Cardiac septum (tissue), 1 donor: ENCODE data around the gene HES4. TPM values are rescaled to one million over a fixed set of nuclear protein-coding genes. Genes with fewer than 3 reads are reported as not detected.

Experiments
- DNase-seq: peaks from one replicate; pipeline ENCODE4 v3.0.0-alpha.2; 2020; ENCODE audit warnings: low spot score
- intact Hi-C: fragments of 100-400 bp; cut with DNase I; formaldehyde crosslinking; loops from one replicate; pipeline ENCODE4 v1.14.0; 2022
- total RNA-seq: library from RNA; stranded (reverse); fragmentation: NEBNext Ultra II Directional; extraction: Animal tissue kit (Norgen Biotek cat#: 25700); gene quantifications from one replicate; pipeline ENCODE4 v1.2.1, GENCODE V29; 2021
- donor health status: DM: no; HTN: no; CAD: no.

The HES4 gene
- total RNA-seq, 1 donor from 2014 or later: 56.5 TPM

DNA sequence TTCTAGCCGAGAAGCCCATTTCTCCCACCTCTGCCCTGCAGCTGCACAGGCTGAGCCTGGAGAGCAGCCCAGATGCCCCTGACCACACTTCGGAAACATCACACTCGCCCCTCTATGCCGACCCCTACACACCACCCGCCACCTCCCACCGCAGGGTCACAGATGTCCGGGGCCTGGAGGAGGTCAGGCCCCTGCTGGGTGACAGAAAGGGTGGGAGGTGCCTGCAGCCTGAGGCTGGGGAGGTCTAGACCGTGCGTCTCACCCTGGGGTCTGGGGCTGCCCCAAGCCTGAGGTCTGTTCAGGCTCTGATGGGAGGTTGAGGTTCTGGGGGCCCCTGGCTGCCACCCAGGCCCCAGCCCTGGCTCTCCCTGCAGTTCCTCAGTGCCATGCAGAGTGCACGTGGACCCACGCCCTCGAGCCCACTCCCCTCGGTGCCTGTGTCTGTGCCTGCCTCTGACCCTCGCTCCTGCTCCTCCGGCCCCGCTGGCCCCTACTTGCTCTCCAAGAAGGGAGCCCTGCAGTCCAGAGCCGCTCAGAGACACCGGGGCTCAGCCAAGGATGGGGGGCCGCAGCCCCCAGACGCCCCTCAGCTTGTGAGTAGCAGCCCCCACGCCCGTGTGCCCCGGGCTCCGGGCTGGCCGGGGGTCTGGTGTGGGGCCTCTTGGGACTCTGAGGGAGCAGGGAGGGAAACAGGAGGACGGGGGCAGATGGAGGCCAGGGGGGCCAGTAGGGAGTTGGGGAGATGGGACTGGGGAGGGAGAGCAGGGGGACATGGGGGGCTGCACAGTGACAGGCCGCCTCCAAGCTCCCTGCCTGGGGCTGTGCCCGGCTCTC, 26.2 kb downstream of the HES4 start:
- DNase-seq: no peak
- intact Hi-C loops: no loop called here

DNA sequence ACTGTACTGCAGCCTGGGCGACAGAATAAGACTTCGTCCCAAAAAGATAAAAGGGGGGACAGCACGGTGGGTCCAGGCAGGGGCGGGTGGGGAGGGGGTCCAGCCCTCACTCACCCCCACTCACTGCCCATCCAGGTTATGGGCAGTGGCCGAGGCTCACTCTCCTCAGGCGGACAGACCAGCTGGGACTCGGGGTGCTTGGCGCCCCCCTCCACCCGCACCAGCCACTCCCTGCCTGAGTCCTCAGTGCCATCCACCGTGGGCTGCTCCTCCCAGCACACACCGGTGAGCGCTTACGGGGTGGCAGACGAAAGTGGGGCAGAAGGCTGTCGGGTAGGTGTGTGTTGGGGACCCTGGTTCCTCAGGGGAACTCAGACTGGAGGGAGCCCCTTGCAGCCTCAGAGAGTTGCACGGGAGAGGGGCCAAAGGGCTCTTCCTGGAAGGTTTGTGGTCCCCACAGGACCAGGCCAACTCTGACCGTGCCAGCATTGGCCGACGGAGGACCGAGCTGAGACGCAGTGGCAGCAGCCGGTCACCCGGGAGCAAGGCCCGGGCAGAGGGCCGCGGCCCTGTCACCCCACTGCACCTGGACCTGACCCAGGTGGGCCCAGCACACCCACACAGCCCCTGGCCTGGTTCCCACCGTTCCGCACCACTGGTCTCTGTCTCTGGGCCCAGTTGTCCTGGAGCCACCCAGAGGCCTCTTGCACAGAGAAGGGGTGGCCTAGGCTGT, 27.0 kb downstream of the HES4 start:
- DNase-seq: no peak
- intact Hi-C loops: no loop called here

DNA sequence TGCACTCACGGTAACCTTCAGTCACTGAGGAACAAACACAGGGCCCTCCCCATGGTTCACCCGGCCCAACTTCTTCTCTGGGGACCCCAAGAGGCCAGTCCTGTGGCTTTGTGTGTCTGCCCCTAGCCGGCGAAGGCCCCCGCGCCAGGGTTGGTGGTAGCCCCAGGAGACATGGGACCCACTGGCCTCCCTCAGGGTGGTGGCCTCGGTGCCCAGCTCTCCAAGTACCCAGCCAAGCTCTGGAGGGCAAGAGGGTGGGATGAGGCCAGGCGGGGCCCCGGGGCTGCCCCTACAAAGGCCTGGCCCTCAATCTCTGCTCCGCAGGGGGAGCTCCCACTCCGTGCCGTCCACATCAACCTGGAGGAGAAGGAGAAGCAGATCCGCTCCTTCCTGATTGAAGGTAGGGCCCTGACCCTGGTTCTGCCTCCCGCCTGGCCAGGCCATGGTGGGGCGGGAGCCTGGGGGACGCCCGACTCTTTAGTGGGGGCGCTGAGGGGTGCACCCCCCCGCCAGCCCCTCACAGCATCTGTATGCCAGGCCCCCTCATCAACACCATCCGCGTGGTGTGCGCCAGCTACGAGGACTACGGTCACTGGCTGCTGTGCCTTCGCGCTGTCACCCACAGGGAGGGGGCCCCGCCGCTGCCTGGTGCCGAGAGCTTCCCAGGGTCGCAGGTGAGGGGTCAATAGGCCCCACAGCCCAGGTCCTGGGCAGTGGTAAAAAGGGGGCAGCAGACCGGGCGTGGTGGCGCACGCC, 28.0 kb downstream of the HES4 start:
- no peak for DNase-seq
- intact Hi-C loops: no loop called here

DNA sequence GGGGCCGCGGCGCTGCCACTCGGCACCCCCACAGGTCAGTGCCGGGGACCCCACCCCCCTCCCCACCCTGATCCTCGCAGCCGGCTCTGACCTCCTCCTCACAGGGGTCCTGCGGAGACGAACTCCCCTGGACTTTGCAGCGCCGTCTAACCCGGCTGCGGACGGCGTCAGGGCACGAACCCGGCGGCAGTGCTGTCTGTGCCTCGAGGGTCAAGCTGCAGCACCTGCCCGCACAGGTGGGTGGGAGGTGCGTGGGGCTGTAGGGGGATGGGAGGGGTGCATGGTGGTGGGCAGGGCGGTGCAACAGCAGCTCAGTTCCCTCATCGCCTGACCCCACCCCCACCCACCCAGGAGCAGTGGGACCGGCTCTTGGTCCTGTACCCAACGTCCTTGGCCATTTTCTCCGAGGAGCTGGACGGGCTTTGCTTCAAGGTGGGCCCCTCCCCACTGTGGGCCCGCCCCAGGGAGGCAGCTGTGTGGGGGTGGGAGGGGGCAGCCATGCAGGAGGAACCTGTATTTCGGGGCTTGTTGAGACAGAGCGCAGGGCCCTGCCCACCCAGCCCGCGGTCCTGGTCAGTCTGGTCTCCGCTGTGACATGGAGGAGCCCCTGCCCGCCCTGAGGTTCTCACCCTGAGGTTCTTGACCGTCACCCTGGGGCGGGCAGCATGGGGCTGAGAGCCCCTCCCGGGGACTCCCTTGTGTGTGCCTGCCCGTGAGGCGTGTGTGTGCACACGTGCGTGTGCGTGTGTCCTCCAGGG, 28.7 kb downstream of the HES4 start:
- DNase-seq: no peak
- intact Hi-C loops: no loop called here

DNA sequence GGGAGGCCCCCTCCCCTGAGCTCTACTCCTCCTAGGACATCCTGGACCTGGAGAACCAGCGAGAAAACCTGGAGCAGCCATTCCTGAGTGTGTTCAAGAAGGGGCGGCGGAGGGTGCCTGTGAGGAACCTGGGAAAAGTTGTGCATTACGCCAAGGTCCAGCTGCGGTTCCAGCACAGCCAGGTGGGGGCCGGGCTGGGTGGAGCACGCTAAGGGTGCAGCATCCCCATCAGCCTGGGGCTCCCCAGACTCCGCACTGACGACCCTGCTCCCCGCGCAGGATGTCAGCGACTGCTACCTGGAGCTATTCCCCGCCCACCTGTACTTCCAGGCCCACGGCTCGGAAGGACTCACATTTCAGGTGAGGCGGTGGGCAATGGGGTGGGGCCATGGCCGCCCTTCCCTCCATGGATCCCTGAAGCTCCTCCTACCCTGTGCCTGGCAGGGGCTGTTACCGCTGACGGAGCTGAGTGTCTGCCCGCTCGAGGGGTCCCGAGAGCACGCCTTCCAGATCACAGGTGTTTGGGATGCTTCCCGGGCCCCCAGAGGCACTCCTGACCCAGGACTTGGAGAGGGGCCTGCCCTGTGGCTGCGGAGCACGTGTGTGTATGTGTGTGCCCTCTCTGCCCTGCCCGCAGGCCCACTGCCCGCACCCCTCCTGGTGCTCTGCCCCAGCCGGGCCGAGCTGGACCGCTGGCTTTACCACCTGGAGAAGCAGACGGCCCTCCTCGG, 29.5 kb downstream of the HES4 start:
- intact Hi-C loops: no loop called here
- DNase-seq: no peak

- intact Hi-C loops: no loop called here
- DNase-seq: no peak
These were observed 30.5 kb downstream of the HES4 start for GRCh38 chr1:969260-969855.

DNA sequence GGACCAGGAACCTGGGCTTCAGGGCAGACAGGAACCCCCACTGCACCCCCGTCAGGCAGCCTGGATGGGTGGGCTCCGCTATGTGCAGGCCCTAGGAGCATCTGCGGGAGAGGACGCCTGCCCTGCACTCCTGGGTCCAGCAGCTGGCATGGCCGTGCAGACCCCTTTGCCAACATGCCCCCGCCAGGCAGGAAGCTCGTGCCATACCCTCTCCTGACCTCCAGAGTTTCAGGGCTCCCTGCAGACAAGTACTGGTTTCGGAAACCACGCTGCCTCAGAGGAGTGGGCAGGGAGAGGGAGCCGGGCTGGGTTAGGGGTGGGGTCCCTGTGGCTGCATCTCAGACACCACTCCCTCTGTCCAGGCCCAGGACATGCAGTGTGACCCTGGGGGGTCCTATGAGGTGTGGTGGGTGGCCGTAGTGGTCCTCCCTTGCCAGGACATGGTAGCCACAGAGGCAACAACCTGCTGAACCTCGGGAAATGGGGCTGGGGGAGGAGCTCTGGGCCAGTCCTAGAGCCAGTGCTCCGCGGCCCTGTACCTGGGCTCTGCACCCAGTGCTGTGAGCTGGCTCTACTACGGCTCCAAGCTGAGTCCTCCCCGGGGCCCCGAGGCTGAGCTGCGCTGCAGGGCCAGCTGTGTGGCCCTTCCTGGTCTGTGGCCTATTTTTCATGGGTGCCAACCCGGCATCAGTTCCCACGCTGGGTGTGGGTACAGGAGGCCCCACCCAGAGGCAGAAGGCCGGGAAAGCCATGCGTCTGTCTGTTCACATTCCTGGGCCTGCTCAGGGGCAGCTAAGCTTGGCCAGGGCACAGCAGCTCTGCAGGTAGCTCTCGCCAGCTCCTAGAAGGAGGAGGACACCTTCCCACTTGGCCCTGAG, 32.2 kb downstream of the HES4 start:
- no peak for DNase-seq
- intact Hi-C loops: no loop called here

- intact Hi-C loops: no loop called here
- DNase-seq: peak; percentile 91
These were observed 33.1 kb downstream of the HES4 start for GRCh38 chr1:966704-967300.

DNA sequence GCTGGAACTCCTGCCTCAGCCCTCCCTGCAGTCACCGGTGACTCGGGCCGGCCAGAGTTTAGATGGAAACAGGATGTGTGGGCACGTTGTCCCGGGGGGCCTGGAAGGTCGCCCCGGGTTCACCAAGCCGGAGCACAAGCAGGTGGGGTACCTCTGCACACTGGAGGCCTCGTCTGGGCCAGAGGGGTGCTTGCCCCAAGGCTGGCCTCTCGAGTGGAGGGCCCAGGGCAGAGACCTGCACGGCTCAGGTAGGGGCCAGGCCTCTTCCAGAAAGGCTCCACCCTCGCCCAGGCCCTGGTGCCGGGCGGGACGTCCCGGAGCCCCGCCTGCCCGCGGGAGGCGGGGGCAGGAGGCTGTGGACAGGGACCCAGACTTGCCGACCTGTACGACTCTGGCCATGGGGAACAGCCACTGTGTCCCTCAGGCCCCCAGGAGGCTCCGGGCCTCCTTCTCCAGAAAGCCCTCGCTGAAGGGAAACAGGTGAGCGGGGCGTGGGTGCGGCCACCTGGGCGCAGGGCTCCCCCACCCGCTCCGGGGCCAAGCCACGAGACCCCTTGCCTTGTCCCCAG, 33.7 kb downstream of the HES4 start, which contains the start of gene PLEKHN1:
PLEKHN1 (plus strand) TSS at position 348 of the 569 bp plus-strand sequence; CDS start at position 398, 50 bp downstream.
- DNase-seq: no peak

DNA sequence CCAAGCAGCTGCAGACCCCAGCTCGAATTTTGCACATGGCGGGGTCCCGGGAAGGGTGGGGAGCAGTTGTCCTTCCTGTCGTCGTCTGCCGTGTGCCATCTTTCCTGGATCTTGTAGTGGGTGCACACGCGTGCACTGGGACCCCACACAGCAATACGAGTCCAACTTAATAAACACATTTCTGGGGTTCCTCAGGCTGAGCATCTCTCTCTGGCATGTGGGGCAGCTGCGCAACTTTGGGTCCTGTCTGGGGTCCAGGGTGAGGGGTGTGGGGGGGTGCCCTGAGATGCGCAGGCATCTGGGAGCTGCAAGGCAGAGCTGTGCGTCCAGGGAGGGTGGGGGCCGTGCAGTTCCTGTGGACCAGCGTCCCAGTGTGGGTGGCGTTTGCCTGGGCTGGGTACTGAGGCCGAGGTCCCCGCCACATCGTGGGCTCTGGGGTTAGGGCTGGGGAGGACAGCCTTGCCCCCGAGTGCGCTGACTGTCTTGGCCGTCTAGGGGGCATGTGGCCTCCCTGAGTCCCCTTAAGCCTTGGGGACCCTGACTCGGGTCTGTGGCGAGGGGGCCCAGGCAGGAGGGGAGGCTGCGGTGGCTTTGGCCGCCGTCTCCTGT, 34.3 kb downstream of the HES4 start:
- intact Hi-C loops: no loop called here
- no peak for DNase-seq

More for the DNA sequence above, 33.7 kb downstream of the HES4 start, which contains the start of gene PLEKHN1:
- intact Hi-C loops: no loop called here

DNA sequence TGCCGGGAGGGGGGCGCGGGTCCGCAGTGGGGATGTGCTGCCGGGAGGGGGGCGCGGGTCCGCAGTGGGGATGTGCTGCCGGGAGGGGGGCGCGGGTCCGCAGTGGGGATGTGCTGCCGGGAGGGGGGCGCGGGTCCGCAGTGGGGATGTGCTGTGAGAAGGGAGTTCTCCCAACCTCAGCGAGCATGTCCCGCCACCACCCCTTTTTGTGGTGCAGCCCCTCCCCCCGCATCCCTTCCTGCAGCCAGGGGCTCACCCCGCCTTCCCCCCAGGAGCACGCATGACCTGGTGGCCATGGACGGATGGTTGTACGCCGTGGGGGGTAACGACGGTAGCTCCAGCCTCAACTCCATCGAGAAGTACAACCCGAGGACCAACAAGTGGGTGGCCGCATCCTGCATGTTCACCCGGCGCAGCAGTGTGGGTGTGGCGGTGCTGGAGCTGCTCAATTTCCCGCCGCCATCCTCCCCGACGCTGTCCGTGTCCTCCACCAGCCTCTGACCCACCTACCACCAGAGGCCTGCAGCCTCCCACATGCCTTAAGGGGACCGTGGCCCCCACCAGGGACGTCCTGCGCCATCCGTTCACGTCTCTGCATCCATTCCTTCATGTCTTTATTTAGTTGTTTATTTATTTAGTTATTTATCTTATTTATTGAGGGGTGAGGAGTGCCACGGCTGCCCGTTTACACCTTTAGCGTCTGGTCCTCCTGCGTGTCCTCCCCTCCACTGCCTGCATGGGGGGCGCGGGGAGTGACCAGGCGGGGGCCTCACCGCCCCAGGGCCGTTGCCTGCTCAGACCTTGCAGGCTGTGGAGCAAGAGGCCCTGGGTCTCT, 35.0 kb downstream of the HES4 start:
- intact Hi-C loops: no loop called here
- DNase-seq: no peak

GRCh38 chr1:963746-964525, 36.0 kb downstream of the HES4 start:
- no peak for DNase-seq
- intact Hi-C loops: no loop called here

DNA sequence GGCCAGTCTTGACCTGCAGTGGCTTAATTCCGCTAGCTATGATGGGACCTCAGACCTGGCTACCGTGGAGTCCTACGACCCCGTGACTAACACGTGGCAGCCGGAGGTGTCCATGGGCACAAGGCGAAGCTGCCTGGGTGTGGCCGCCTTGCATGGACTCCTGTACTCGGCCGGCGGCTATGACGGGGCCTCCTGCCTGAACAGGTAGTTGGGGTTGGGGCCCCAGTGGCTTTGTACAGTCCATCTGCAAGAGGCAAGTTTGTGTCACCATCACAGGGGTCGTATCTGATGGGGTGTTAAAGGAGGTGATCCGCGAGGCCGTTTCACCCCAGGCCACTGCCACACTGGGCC, 36.6 kb downstream of the HES4 start:
- intact Hi-C loops: no loop called here
- no peak for DNase-seq

GRCh38 chr1:962381-963300, 37.3 kb downstream of the HES4 start:
- intact Hi-C loops: no loop called here

More at GRCh38 chr1:962381-963300, 37.3 kb downstream of the HES4 start:
- DNase-seq: no peak
